ENCODE data around the gene PCSK4. TPM values are rescaled to one million over a fixed set of nuclear protein-coding genes. Genes with fewer than 3 reads are reported as not detected.

Gene PCSK4
- total and polyA plus RNA-seq, 10 of the 15 experiments (the other 5 are each of a cell fraction or from before 2014, with no cell fraction given): 0.27 to 0.99 (median 0.40) TPM; not detected in 3

DNA sequence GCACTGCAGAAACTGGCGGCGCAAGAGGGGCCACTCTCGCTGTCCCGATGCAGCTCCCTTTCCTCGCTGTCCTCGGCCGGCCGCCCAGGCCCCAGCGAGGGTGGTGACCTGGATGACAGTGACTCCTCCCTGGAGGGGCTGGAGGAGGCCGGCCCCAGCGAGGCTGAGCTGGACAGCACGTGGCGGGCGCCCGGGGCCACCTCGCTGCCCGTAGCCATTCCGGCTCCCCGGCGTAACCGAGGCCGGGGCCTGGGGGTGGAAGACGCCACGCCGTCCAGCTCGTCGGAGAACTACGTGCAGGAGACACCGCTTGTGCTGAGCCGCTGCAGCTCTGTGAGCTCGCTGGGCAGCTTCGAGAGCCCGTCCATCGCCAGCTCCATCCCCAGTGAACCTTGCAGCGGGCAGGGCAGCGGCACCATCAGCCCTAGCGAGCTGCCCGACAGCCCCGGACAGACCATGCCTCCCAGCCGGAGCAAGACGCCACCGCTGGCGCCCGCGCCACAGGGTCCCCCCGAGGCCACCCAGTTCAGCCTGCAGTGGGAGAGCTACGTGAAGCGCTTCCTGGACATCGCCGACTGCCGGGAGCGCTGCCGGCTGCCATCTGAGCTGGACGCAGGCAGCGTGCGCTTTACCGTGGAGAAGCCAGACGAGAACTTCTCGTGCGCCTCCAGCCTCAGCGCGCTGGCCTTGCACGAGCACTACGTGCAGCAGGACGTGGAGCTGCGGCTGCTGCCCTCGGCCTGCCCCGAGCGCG lies 23.5 kb downstream of the PCSK4 start (continued):
- TF ChIP-seq, protein P1, sequence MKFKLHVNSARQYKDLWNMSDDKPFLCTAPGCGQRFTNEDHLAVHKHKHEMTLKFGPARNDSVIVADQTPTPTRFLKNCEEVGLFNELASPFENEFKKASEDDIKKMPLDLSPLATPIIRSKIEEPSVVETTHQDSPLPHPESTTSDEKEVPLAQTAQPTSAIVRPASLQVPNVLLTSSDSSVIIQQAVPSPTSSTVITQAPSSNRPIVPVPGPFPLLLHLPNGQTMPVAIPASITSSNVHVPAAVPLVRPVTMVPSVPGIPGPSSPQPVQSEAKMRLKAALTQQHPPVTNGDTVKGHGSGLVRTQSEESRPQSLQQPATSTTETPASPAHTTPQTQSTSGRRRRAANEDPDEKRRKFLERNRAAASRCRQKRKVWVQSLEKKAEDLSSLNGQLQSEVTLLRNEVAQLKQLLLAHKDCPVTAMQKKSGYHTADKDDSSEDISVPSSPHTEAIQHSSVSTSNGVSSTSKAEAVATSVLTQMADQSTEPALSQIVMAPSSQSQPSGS (IDR thresholded peaks at IDR 0.05; ENCODE audit: low read length): no peak

DNA sequence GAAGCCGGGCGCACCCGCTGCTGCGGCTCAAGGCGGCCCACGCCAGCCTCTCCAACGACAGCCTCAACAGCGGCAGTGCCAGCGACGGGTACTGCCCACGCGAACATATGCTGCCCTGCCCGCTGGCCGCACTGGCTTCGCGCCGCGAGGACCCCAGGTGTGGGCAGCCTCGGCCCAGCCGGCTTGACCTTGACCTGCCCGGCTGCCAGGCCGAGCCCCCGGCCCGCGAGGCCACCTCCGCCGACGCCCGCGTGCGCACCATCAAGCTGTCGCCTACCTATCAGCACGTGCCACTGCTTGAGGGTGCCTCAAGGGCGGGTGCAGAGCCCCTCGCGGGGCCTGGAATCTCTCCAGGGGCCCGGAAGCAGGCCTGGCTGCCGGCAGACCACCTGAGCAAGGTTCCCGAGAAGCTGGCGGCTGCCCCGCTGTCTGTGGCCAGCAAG lies 24.1 kb downstream of the PCSK4 start:
- Histone ChIP-seq H3K36me3 (ENCODE audit: control insufficient read depth in 2 of 2, insufficient read depth in 2 of 2, low read length in 1 of 2) (no peaks in the 10 kb centered on the region), H3K27ac (ENCODE audit: control insufficient read depth, insufficient read depth) (no peak overlapping the region), H3K4me3 (no peak overlapping the region), H3K9me3 (replicated peaks; ENCODE audit: control insufficient read depth, insufficient read depth, low read length) (no peaks in the 10 kb centered on the region), H3K4me1 (ENCODE audit: control insufficient read depth, insufficient read depth, low read length) (peaks cover 2% of the 10 kb centered on the region), H3K79me2 (ENCODE audit: control insufficient read depth, insufficient read depth, low read length) (no peaks in the 10 kb centered on the region), H2AFZ (ENCODE audit: control insufficient read depth, low read depth, low read length) (no peak overlapping the region), H3K4me2 (ENCODE audit: control insufficient read depth, insufficient read depth) (no peak overlapping the region), H3K9ac (ENCODE audit: control insufficient read depth, insufficient read depth, low read length) (no peak overlapping the region), H4K20me1 (ENCODE audit: control insufficient read depth, insufficient read depth) (no peaks in the 10 kb centered on the region), H3K27me3 (replicated peaks in 1 of 2; ENCODE audit: control insufficient read depth in 2 of 2, insufficient read depth in 2 of 2, low read length in 1 of 2) (peaks cover 10 to 18% of the 10 kb centered on the region in 2 experiments)
- ChIA-PET CTCF (interaction anchor here (1.1 kb wide), 1 partner anchor 40 kb away, joined by 3 read pairs; no protein-coding TSS in a partner anchor), RAD21 (ENCODE audit: unreplicated experiment) (no interaction called here), SMC1A (ENCODE audit: uncharacterized antibody, unreplicated experiment) (no interaction called here), POLR2A (interaction anchor here (0.5 kb wide), 1 partner anchor 139 kb away, joined by 4 read pairs; no protein-coding TSS in a partner anchor)
- ATAC-seq (no peak), FAIRE-seq (no peak), DNase-seq (ENCODE audit: low read depth, low spot score) (no peak)
- intact Hi-C loops (cut with micrococcal nuclease; ENCODE audit: unreplicated experiment) (no loop called here), in situ Hi-C loops (cut with MboI) (no loop called here)
- TF ChIP-seq BCL11A (IDR thresholded peaks at IDR 0.05; ENCODE audit: low read depth, low read length) (no peak), ZZZ3 (IDR thresholded peaks at IDR 0.05; ENCODE audit: control insufficient read depth, insufficient read length, low read depth) (no peak), CBX3 (IDR thresholded peaks at IDR 0.05; ENCODE audit: borderline replicate concordance, low read depth) (no peak), EP300 (IDR thresholded peaks at IDR 0.05; ENCODE audit: borderline replicate concordance in 1 of 2, control insufficient read depth in 1 of 2, low read depth in 2 of 2, low read length in 2 of 2) (no peak), RAD21 (IDR thresholded peaks at IDR 0.05; ENCODE audit: insufficient read depth, low read depth, low read length) (no peak), RELA (IDR thresholded peaks at IDR 0.05; ENCODE audit: borderline replicate concordance, partially characterized antibody) (no peak), BRCA1 (IDR thresholded peaks at IDR 0.05; ENCODE audit: low read depth, low read length) (no peak)
- TF ChIP-seq, protein P2, sequence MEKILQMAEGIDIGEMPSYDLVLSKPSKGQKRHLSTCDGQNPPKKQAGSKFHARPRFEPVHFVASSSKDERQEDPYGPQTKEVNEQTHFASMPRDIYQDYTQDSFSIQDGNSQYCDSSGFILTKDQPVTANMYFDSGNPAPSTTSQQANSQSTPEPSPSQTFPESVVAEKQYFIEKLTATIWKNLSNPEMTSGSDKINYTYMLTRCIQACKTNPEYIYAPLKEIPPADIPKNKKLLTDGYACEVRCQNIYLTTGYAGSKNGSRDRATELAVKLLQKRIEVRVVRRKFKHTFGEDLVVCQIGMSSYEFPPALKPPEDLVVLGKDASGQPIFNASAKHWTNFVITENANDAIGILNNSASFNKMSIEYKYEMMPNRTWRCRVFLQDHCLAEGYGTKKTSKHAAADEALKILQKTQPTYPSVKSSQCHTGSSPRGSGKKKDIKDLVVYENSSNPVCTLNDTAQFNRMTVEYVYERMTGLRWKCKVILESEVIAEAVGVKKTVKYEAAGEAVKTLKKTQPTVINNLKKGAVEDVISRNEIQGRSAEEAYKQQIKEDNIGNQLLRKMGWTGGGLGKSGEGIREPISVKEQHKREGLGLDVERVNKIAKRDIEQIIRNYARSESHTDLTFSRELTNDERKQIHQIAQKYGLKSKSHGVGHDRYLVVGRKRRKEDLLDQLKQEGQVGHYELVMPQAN (conservative IDR thresholded peaks at IDR 0.05): no peak
- TF ChIP-seq, protein P3, sequence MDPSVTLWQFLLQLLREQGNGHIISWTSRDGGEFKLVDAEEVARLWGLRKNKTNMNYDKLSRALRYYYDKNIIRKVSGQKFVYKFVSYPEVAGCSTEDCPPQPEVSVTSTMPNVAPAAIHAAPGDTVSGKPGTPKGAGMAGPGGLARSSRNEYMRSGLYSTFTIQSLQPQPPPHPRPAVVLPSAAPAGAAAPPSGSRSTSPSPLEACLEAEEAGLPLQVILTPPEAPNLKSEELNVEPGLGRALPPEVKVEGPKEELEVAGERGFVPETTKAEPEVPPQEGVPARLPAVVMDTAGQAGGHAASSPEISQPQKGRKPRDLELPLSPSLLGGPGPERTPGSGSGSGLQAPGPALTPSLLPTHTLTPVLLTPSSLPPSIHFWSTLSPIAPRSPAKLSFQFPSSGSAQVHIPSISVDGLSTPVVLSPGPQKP (IDR thresholded peaks at IDR 0.05; ENCODE audit: low read depth, low read length): no peak
- TF ChIP-seq, protein P4, sequence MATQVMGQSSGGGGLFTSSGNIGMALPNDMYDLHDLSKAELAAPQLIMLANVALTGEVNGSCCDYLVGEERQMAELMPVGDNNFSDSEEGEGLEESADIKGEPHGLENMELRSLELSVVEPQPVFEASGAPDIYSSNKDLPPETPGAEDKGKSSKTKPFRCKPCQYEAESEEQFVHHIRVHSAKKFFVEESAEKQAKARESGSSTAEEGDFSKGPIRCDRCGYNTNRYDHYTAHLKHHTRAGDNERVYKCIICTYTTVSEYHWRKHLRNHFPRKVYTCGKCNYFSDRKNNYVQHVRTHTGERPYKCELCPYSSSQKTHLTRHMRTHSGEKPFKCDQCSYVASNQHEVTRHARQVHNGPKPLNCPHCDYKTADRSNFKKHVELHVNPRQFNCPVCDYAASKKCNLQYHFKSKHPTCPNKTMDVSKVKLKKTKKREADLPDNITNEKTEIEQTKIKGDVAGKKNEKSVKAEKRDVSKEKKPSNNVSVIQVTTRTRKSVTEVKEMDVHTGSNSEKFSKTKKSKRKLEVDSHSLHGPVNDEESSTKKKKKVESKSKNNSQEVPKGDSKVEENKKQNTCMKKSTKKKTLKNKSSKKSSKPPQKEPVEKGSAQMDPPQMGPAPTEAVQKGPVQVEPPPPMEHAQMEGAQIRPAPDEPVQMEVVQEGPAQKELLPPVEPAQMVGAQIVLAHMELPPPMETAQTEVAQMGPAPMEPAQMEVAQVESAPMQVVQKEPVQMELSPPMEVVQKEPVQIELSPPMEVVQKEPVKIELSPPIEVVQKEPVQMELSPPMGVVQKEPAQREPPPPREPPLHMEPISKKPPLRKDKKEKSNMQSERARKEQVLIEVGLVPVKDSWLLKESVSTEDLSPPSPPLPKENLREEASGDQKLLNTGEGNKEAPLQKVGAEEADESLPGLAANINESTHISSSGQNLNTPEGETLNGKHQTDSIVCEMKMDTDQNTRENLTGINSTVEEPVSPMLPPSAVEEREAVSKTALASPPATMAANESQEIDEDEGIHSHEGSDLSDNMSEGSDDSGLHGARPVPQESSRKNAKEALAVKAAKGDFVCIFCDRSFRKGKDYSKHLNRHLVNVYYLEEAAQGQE (IDR thresholded peaks at IDR 0.05; ENCODE audit: low read depth, low read length): no peak
- BruUV-seq (replicated peaks): no TSS peak
- WGBS (ENCODE audit: insufficient coverage, insufficient replicate concordance, low lambda C conversion rate, missing lambda C conversion rate): 77% methylated on average over 27 of the region's 41 CpGs

Data from GM12878 (cell line).